ENCODE data around the gene RIMS4.

RIMS4 gene

GRCh38 chr20:44762466-44763140, 47.7 kb downstream of the RIMS4 start:
- DNase-seq (ENCODE audit: low spot score), result no peak

- DNase-seq (ENCODE audit: low spot score), result peak; percentile 42
Measured at GRCh38 chr20:44761423-44761822, 48.9 kb downstream of the RIMS4 start.

- DNase-seq (ENCODE audit: low spot score), result no peak
Measured at GRCh38 chr20:44759595-44759994, 50.8 kb downstream of the RIMS4 start.

- no peak for DNase-seq (ENCODE audit: low spot score)
Measured at GRCh38 chr20:44758247-44759101, 51.9 kb downstream of the RIMS4 start.

GRCh38 chr20:44756956-44757355, 53.4 kb downstream of the RIMS4 start:
- no peak for DNase-seq (ENCODE audit: low spot score)

GRCh38 chr20:44756011-44756688, 54.2 kb downstream of the RIMS4 start:
- no peak for DNase-seq (ENCODE audit: low spot score)

GRCh38 chr20:44754554-44754953, 55.8 kb downstream of the RIMS4 start:
- no peak for DNase-seq (ENCODE audit: low spot score)

GRCh38 chr20:44752099-44752931, 58.0 kb downstream of the RIMS4 start:
- no peak for DNase-seq (ENCODE audit: low spot score)

- DNase-seq (ENCODE audit: low spot score), result peak; percentile 77
Measured at GRCh38 chr20:44750081-44750805, 60.1 kb downstream of the RIMS4 start.

GRCh38 chr20:44748005-44748370, 62.4 kb downstream of the RIMS4 start:
- DNase-seq (ENCODE audit: low spot score), result no peak

- peak; percentile 83 for DNase-seq (ENCODE audit: low spot score)
Measured at GRCh38 chr20:44747166-44748004, 63.0 kb downstream of the RIMS4 start.

GRCh38 chr20:44746367-44747165, 63.8 kb downstream of the RIMS4 start:
- DNase-seq (ENCODE audit: low spot score), result no peak

GRCh38 chr20:44745598-44746366, 64.6 kb downstream of the RIMS4 start, which contains the start of gene KCNK15:
TSS of gene KCNK15 (plus strand) at chr20:44745865. CDS start at chr20:44745911, 46 bp downstream.
- DNase-seq (ENCODE audit: low spot score), result peak; percentile 63

- DNase-seq (ENCODE audit: low spot score), result no peak
Measured at GRCh38 chr20:44745122-44745597, 65.2 kb downstream of the RIMS4 start.

- DNase-seq (ENCODE audit: low spot score), result no peak
Measured at GRCh38 chr20:44743916-44744655, 66.3 kb downstream of the RIMS4 start.

GRCh38 chr20:44743080-44743701, 67.2 kb downstream of the RIMS4 start:
- no peak for DNase-seq (ENCODE audit: low spot score)

Measured in AG20443 (cell line).